ENCODE data around the gene TRIM8.

The TRIM8 gene

DNA sequence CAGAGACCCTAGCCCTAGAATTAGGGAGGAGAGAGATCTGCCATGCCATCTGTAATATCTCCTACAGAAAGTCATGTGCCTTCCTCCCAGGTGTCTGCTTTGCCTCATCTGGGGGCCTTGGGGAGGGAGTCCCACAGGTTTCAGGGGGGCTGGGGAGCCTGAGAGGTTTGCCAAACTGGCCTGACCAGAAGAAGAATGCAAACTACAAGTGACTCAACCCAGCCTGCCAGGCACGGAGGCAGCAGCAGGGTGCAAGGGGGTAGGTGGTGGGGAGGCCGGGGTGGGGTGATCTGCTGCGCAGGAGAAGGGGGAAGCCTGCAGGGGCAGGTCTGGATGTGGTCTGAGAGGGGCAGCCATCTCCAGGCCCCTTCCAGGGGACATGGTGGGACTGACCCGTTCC is 9.6 kb upstream of the TRIM8 start:
- no peak for DNase-seq

DNA sequence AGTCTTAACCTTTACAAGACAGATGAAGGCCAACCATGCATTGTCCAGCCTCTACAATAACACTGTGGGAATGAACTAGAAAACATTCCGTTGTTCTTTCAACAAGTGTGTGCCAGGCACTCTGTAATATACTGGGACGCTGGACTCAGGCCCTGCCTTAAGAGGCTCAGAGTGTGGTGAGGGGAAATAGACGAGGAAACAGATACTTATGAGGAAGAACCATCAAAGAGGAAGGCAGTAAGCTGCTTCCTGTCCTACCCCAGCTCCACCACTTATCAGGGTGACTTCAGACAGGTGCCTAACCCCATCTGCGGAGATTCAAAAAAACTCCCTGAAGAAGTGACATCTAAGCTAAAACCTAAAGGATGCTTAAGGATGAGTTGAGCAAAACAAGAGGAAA is 8.9 kb upstream of the TRIM8 start:
- no peak for DNase-seq

DNA sequence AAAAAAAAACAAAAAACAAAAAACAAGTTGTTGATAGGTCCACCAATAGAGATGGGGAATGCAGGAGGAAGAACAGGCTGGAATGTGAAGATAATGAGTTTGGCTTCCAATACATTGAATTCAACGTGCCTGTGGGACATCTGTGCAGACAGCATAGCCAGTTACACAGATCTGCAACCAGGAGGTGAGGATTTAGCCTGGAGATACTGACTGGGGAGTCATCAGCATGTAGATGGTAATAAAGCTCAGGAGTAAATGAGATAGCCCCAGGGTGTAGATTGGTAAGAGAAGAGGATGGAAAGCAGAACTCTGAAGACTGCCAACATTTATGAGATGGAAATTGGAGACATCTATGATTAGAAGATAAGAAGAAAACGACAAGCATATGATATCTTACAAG is 4.7 kb upstream of the TRIM8 start:
- DNase-seq, result no peak

DNA sequence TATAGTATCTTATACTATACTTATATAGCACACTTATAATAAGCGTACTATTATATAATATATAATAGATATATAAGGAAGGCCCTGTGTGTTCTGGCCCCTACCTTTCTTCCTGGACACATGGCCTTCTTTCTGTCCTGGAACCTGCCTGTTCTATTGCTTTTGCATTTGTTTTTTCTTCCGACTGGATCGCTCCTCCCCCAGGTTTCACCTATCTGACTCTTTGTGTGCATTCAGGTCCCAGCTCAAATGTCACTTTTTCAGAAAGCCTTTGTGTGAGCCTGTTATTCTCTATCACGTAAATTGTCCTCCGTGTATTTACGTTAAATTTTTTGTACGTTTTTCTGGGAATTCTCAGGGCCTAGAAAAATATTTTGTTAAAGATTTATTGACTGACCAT is 2.9 kb upstream of the TRIM8 start:
- no peak for DNase-seq

DNA sequence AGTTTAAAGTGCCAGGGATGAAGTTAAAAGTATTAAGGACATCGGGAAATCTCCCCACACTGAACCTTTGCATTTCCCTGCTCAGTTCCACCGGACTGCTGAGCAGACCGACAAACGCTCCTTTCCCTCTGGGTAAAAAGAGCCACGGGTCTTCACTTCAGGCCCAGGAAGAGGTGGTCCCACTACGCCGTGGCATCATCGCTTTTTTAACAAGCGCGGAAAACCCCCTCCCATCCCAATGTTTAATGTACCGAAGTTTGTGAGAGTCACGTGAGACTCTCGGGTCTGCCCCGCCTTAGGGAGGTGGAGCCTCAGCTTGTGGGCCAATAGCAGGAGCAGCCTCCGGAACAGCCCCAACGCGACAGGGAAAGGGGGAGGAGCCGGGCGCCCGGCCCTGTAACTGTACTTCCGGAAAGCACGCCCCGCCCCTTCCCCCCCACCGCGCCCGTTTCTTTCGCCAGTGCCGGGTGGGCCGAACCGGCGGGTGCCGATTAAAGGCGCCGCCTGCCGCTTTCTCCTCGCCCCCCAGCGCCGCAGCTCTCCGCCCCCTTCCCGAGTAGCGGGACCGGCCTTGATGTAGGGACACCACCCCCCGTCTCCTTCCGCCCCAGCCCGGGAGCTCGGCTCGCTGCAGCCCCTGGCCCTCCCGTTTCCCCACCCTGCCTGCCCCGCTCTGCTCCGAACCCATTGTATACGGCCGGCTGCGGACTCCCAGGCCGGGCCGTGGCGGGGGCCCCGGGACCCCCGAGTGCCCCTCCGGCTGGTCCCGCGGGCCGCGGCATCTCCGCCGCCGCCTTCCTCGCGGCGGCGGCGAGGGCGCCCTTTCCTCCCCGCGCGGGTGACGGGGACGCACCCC is 2.2 kb upstream of the TRIM8 start:
- DNase-seq, result peak; percentile 66

DNA sequence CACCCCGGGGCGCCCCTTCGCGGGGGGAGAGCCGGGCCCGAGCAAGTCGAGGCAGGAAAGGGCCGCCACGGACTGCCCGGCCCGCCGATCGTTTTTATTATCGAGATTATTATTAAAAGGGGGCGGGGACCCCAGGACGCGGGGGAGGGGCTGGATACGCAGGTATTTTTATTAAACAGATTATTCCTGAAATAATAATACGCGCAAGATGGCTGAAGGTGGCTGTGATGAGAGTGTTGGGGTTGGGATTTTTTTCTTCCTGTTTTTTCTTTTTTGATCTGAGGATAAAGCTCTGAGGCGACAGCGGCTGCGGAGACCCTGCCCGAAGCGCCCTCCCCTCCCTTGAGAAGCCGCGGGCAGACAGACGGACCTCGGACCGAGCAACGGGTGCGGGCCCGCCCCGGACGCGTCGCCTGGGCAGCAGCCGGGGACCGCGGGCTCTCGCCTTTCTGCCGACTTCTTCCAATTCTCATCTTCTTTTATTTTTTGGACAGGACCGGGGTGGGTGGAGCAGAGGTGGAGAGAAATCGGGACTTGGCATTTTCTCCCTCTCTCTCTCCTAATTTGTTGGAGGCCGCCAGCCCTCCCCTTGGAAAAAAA is 1.4 kb upstream of the TRIM8 start:
- DNase-seq, result no peak

DNA sequence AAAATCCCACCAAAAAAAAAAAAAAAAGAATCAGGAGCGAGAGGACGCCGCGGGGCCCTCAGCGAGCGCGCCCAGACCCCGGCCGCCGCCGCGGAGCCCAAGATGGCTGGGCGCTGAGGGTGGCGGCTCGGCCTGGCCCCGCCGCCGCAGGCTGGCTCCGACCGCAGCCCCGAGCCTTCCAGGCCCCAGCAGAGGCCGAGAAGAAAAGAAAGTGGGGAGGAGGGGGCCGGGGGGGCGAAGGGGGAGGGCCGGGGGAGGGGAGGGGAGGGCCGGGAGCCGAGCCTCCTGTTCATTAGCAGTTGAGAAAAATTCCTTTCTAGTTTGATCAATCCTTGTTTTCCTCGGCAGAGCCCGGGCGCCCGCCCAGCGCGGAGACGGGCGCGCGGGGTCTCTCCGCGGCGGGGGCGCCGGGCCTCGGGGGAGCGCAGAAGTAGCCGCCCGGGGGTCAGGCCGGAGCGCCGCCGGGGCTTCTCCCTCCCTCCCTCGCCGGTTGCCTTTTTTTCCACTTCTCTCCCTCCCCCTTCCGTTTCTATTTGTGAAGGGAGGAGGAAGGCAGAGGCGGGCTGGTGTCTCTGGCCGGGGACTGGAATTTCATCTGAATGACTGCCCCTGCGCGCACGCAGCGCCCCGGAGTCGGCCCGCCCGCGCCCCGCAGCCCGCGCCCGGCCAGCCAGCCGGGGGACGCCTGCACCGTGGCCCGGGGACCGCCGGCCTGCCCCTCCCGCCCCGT is 778 bp upstream of the TRIM8 start:
- DNase-seq, result no peak

DNA sequence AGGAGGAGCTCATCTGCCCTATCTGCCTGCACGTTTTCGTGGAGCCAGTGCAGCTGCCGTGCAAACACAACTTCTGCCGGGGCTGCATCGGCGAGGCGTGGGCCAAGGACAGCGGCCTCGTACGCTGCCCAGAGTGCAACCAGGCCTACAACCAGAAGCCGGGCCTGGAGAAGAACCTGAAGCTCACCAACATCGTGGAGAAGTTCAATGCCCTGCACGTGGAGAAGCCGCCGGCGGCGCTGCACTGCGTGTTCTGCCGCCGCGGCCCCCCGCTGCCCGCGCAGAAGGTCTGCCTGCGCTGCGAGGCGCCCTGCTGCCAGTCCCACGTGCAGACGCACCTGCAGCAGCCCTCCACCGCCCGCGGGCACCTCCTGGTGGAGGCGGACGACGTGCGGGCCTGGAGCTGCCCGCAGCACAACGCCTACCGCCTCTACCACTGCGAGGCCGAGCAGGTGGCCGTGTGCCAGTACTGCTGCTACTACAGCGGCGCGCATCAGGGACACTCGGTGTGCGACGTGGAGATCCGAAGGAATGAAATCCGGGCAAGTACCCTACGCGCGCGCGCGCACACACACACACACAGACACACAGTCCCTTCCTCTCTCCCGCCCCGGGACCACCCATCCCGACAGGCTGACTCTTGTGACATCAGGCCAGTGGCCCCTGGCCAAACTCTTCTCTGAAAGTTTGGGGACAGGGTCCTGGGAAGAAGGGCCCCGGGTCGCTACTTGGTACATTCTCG is 538 bp downstream of the TRIM8 start:
- DNase-seq, result peak; percentile 15

DNA sequence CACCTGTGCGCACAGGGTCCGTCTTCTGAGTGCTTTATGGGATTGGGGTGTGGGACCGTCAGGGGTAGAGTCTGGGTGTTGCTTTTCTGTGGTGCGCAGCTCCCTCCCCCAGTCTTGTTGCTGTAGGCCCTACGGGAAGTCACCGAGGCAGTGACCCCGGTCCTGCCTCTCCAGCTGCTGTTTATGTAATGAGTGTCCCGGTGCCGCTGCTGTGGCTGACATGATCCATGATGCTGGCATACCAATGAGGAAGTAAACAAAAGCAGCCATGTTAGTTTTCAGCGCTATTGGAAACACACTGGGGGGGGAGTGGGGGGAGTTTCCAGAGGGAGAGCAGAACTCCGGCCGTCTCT is 1.1 kb downstream of the TRIM8 start:
- DNase-seq, result no peak

DNA sequence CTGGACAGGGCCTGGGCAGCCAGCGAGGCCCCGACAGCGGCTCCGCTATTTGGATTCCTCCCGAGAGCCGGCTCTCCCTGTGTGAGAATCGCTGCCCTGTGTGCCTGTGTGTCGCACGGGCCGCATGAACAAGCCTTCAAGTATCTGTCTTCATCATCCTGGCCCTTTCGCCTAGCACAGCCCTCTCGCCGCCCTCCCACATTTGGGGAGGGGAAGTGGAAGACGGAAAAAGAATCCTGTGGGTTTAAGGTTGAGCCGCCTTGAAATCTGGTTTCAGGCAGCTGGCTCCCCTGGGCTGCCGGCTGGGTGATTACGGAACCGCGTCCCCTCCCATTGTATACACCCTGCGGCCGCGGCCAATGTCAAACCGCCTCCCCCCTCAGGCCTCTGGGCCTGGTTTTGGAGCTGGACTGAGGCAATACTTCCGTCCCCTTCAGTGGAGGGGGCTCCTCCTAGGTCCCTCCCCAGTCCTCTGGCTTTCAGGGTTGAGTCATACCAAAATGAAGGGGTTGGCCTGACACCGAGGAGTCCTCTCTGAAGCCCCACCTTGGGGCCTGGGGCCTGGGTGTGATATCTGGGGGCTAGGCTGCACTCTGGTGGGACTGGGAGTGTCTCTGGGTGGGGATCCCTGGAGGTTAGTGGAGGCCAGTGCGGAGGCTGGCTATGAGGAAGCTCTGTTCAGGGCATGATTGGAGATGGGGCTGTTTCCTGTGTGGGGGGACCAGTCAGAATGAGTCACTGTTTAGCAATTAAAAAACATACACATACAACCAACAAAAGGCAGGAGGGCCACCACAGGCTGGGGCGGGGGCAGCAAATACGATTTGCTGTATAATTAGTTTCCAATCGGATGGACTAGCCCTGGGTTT is 1.7 kb downstream of the TRIM8 start:
- DNase-seq, result no peak

DNA sequence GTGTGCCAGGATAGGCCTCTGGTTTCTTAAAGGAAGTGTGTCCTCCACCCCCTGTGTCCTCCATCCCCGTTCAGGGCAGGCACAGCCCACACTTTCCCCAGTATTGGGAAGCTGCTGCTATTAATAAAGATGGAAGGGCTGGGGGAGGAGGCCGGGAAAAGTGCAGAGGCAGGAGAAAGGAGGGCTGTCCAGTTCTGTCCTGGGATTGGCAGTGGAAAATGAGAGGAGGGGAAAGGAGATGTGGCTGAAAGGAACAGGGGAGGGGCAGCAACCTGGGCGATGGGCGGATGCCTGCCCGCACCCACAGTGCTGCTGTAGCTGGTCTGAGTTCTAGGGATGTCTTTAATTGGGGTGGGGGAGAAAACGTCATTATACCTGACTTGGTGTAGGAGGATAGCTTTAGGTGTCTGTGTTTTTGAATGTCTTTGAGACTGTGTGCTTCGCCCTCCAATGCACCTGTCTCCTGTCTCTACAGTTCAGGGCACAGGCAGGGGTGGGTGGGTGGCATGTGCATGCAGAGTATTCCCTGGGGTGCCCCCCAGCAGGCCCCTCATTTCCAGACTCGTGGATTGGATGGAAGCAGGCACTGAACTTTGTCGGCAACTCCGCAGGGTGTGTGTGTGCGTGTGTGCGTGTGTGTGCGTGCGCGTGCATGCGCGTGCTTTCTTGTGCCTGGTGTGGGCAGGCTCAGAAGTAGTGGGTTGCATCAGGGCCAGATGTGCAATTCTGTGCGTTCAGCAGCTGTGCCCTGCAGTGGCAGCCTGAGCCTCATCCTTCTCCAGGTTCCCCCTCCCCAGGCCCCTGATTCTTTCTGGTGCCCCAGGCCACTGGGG is 2.5 kb downstream of the TRIM8 start:
- no peak for DNase-seq

DNA sequence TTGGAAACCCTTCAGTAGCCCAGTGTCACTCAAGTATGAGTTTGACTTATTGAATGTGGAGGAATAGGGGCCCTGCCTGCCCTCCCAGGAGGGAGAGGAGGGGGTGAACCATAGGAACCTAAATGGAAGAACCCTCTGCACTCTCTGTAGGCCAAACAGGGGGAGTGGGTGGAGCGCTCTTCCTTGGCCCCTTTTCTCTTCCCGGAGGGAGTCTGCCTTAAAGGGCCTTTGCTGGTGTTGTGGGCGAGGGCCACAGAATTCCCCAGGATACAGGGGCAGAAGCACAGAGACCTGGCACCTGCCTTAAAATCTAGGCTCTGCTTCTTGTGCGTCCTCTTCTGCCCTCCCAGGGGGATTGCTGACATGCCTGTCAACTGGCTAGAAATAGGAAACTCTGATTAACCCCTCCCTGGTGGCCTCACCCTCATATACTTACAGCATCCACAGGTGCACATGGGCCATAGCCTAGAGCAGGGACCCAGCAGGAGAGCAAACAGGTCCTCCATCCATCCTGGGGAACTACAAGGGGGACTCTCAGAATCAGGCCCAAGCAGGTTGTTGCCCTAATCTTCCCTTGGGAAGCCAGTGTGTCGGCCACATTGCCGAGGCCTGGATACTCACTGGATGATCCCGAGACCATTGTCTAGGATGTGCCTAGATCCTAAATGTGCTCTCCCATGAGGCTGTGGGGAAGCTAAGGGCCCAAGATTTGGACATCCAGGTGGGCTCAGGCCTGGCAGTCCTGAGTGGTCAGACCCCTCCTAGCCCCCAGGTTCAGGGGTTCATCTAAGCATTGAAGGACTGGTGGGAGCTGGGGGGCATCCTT is 3.4 kb downstream of the TRIM8 start:
- no peak for DNase-seq

DNA sequence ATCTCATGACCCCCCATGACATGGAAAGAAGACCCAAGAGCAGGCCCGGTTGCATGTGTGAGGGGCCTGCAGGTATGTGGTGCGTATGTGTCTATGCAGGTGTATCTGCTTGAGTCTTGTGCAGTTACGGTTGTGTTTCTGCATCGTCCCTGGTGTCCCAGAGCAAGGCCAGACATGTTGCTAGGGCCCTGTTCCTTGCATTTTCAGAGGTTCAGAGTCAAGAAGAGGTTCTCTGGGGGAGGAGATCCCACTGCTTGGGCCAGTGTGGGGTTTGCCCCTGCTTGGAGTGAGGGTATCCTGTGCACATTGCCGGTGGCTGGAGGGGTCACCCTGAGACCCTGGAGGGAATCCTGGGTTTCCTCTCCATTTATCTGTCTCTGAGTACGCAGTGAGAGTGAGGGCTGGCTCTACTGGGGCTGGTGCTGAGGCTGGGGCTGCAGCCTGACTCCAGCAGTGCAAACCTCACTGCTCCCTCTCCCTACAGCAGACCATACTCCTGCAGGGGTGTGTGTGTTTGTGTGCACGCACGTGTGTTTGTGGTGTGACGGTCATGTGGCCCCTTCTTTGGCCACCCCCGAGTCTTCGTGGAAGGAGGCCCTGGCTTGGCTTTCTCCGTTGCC is 4.1 kb downstream of the TRIM8 start:
- no peak for DNase-seq

DNA sequence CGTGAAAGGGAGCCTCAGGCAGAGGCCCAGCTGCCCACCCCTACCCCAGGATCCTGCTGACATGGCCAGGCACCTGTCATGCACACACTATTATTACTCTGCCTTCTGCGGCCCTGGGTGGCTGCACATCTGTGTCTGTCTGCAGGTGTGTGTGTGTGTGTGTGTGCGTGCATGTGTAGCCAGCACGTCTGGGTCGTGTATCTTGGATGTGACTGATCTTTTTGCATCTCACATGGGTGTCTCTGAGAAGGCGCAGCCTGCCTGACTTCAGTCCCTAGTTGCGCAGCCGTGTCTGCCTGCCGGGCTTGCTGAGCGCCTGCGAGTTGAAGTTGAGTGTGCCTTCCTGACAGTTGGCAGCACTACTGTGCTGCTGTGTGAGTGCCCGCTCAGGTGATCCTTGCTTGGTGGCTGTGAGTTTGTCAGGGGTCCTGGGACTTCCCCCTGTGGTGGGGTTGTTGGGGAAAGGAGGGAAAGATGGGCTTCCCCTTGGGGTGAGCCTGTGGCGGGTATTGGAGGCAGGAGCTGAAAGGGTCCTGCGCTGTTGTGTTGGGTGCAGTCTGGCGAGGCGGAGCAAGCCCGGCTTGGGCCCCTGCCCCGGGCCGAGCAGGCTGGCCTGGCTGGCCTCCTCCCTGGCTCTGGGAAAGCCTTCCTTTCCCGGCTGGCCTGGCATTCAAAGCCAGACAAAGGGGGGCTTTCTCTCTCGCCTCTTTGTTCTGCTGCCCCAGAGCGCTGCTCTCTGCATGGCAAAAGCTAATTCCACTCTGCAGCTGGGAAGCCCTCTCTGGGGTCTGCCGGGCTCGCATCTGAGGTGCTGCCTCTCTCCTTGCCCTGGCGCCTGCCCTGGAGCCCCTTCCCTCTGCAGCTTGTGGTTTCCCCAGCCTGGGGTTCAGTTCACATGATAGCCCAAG is 4.9 kb downstream of the TRIM8 start:
- DNase-seq, result no peak

DNA sequence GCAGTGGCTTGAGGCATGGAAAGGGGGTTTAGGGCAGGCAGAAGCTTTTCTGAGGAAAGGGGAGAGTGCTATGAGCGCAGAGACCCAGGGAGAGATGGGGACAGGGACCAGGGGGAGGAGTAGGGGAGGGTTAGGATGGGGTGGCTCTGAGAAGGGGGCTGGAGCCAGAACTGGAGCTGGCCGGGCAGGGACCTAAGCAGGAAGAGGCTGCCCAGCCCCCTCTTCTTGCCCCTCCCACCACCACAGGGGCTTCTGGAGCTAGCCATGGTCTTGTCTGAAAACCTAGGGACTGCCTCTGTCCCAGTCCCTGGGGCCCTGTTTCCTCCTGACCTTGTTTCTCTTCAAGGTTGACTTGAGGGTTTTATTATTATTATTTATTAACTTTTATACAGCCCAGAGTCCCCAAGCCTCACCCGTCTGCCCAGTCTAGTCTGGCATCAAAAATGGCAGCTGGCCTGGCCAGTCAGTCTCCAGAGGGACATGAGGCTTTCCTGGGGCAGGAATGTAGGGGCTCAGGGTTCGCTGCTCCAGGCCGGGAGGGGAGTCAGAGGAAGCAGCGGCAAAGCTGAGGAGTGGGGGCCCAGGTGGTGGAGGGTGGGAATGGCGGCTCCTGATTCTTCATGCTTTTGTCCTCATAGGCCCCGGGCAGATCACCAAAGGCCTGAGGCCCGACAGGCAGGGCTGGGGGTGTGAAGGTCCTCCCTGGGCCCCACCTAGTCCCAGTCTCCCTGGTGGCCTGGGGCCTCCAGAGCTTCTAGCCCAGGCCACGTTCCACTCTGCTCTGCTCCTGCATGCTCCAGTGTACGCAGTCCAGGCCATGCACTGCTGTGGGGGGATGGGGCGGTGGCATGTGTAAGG is 5.7 kb downstream of the TRIM8 start:
- DNase-seq, result no peak

DNA sequence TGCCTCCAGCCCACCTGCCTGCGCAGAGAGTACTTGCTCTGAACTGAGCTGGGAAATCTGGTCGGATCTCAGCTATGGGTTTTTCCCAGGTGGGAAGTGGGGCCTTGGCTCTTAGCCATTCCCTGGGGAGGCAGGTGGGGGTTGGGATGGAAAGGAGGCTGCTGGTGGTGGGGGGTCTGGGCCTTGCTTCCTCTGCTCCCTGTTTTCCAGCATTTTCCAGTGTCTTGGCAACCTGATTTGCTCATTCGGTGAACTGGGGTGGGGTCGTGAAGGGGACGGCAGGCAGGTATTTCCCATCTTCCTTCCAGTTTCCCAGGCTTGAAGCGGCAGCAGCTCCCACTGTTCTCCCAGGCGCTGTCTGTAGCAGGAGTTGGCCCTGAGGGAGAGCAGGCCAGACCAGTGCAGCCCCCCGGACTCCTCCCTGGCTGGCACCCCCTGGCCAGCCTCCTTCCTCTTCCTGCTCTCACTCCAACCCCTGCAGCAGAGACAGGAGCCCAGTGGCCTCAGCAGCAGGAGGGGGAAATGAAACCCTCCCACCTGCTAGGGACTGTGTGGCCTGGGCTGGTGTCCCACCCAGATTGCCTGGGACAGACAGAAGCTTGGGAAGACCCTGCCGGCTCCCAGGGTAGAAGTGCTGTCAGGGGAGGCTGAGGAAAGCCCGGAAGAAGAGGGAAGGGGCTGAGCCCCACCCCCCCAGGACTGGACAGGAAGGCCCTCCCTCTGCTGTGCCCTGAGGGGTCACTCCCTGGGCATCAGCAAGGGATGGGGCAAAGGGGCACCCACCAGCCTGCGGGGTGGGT is 6.6 kb downstream of the TRIM8 start:
- no peak for DNase-seq

Measured in NCI-H1417 treated with DMSO at 0.1 percent for 48 hours (cell line).